Body of pancreas (tissue), 4 donors: ENCODE measurements around the gene BEST3.

Experiments used
- POLR2A ChIP-seq, 3 donors: fragments of 450-650 bp; IDR thresholded peaks; one replicate each; pipeline ENCODE4 v1.6.1; 2016; ENCODE audit warnings: antibody characterized with exemption in 3 of 3, mild to moderate bottlenecking in 2 of 3
- TF ChIP-seq, protein P1 (sequence below), 7 experiments: fragments of 450-650 bp in 4 of 7; fragments of 200-600 bp in 3 of 7; sonication (generic) in 3 of 7; IDR thresholded peaks; one replicate each; pipeline ENCODE4 v1.5.1; 2016 to 2019; ENCODE audit warnings: antibody characterized with exemption in 7 of 7

DNA sequence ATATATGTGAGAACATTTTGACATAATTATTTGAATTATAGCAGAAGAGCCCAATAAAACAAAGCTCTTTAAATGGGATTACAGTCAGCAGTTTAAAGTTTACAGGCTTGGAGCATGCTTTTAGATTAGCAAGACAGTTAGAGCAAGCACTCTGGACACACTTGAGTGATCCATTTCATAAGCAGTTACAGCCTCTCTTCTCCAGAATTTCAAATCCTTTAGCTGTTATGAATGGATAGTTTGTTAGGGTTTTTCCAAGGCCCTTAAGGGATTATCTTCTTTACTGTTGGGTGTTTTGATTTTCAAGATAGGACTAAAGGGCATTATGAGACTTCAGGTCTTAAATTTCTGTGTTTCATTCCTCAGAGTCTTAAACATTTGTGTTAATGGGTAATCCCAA lies 36.3 kb downstream of the BEST3 start:
- no peak for TF ChIP-seq POLR2A (IDR thresholded peaks at IDR 0.05)
- TF ChIP-seq, protein P1, sequence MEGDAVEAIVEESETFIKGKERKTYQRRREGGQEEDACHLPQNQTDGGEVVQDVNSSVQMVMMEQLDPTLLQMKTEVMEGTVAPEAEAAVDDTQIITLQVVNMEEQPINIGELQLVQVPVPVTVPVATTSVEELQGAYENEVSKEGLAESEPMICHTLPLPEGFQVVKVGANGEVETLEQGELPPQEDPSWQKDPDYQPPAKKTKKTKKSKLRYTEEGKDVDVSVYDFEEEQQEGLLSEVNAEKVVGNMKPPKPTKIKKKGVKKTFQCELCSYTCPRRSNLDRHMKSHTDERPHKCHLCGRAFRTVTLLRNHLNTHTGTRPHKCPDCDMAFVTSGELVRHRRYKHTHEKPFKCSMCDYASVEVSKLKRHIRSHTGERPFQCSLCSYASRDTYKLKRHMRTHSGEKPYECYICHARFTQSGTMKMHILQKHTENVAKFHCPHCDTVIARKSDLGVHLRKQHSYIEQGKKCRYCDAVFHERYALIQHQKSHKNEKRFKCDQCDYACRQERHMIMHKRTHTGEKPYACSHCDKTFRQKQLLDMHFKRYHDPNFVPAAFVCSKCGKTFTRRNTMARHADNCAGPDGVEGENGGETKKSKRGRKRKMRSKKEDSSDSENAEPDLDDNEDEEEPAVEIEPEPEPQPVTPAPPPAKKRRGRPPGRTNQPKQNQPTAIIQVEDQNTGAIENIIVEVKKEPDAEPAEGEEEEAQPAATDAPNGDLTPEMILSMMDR (IDR thresholded peaks at IDR 0.05), result no peak
